H1 (cell line): ENCODE results near the gene NR2F6. TPM values are rescaled to one million over a fixed set of nuclear protein-coding genes. Genes with fewer than 3 reads are reported as not detected.

Experiments used
- CTCF ChIA-PET: fragments of 300-600 bp; sonication (Branson Sonifier 250); formaldehyde crosslinking; loops from one replicate; lab custom pipeline; 2021; ENCODE audit not compliant: partially characterized antibody; lab: Charles Lee
- POLR2A ChIA-PET: fragments of 300-600 bp; sonication (Branson Sonifier 250); formaldehyde crosslinking; loops from one replicate; lab custom pipeline; 2021; ENCODE audit warnings: inconsistent platforms; ENCODE audit not compliant: partially characterized antibody; lab: Charles Lee
- DNase-seq, 2 experiments: peaks; one replicate each; pipeline versions ENCODE4 v3.0.0 to v3.0.0-alpha.2; 2010 to 2022; ENCODE audit warnings: low spot score in 2 of 2, low read depth in 1 of 2, mixed read lengths in 1 of 2
- FAIRE-seq: peaks from 2 replicates; lab custom pipeline; 2011; peaks lifted over from hg19 to GRCh38; lab: Jason Lieb, UNC
- H2AFZ ChIP-seq: 2 replicates; pipeline ENCODE4 v1.8.1; 2012; ENCODE audit warnings: low read length, inconsistent platforms
- H2AK5ac ChIP-seq: 2 replicates; pipeline ENCODE4 v1.6.1; 2013; ENCODE audit warnings: low read depth, low read length
- H2BK120ac ChIP-seq: replicated peaks from 2 replicates; pipeline ENCODE3; 2013; ENCODE audit warnings: low read depth, low read length, inconsistent platforms
- H2BK12ac ChIP-seq: 2 replicates; pipeline ENCODE4 v1.6.1; 2013; ENCODE audit warnings: low read depth, low read length
- H2BK15ac ChIP-seq: 2 replicates; pipeline ENCODE4 v1.6.1; 2013; ENCODE audit warnings: low read length
- H2BK20ac ChIP-seq: 2 replicates; pipeline ENCODE4 v1.6.1; 2013; ENCODE audit warnings: low read length
- H2BK5ac ChIP-seq: 2 replicates; pipeline ENCODE4 v1.6.1; 2013; ENCODE audit warnings: low read depth, low read length
- H3K14ac ChIP-seq: 2 replicates; pipeline ENCODE4 v1.6.1; 2013; ENCODE audit warnings: inconsistent platforms; ENCODE audit not compliant: insufficient read length
- H3K18ac ChIP-seq: 2 replicates; pipeline ENCODE4 v1.6.1; 2013; ENCODE audit warnings: low read length; ENCODE audit errors: extremely low read depth
- H3K23ac ChIP-seq: 2 replicates; pipeline ENCODE4 v1.6.1; 2013; ENCODE audit warnings: inconsistent platforms; ENCODE audit not compliant: insufficient read length
- H3K23me2 ChIP-seq: 2 replicates; pipeline ENCODE4 v1.6.1; 2013; ENCODE audit warnings: low read depth, low read length
- H3K27ac ChIP-seq: 2 replicates; pipeline ENCODE4 v1.6.1; 2011; ENCODE audit warnings: low read depth, low read length, inconsistent platforms
- H3K27me3 ChIP-seq, 4 experiments: replicated peaks in 1 of 4; 1 replicate in 1 of 4; 2 replicates in 3 of 4; pipeline versions ENCODE4 v1.6.1 to v1.8.1; 2011 to 2013; ENCODE audit warnings: low read length in 3 of 4, mild to moderate bottlenecking in 3 of 4, inconsistent platforms in 2 of 4, mixed read lengths in 2 of 4, moderate library complexity in 1 of 4; ENCODE audit not compliant: control insufficient read depth in 3 of 4, insufficient read depth in 3 of 4; ENCODE audit errors: extremely low read depth in 1 of 4
- H3K36me3 ChIP-seq, 4 experiments: 2 replicates each; pipeline versions ENCODE4 v1.6.1 to v1.8.1; 2011 to 2013; ENCODE audit warnings: mild to moderate bottlenecking in 4 of 4, low read length in 3 of 4, moderate library complexity in 2 of 4, control low read depth in 1 of 4, inconsistent platforms in 1 of 4; ENCODE audit not compliant: insufficient read depth in 4 of 4, control insufficient read depth in 2 of 4
- H3K4ac ChIP-seq: replicated peaks from 2 replicates; pipeline ENCODE3; 2013; ENCODE audit warnings: low read length, low read depth, mixed read lengths, inconsistent platforms; ENCODE audit not compliant: insufficient read length
- H3K4me1 ChIP-seq, 4 experiments: replicated peaks in 1 of 4; 1 replicate in 1 of 4; 2 replicates in 3 of 4; pipeline versions ENCODE4 v1.6.1 to v1.8.1; 2011 to 2013; ENCODE audit warnings: low read length in 3 of 4, inconsistent platforms in 2 of 4, mixed read lengths in 1 of 4; ENCODE audit not compliant: insufficient read depth in 4 of 4, control insufficient read depth in 3 of 4
- H3K4me2 ChIP-seq, 2 experiments: 2 replicates each; pipeline versions ENCODE4 v1.6.1 to v1.8.1; 2011 to 2013; ENCODE audit warnings: low read depth in 2 of 2, low read length in 2 of 2, control low read depth in 1 of 2, inconsistent platforms in 1 of 2, mild to moderate bottlenecking in 1 of 2; ENCODE audit not compliant: insufficient read depth in 1 of 2
- H3K4me3 ChIP-seq, 4 experiments: fragments of 200-600, 300-600 bp in 1 of 4; sonication (generic), shearing (Covaris generic), sonication (Bioruptor Twin) in 1 of 4; 2 replicates each; pipeline versions ENCODE4 v1.5.1 to v1.8.1; 2011 to 2016; ENCODE audit warnings: low read length in 4 of 4, low read depth in 3 of 4, control low read depth in 2 of 4, inconsistent platforms in 2 of 4, mild to moderate bottlenecking in 2 of 4, mixed read lengths in 1 of 4, moderate library complexity in 1 of 4; ENCODE audit not compliant: insufficient read depth in 2 of 4; ENCODE audit errors: extremely low read depth in 1 of 4
- H3K56ac ChIP-seq: replicated peaks from 2 replicates; pipeline ENCODE3; 2013; ENCODE audit warnings: low read depth, mild to moderate bottlenecking, mixed read lengths, low read length, inconsistent platforms; ENCODE audit not compliant: insufficient read length
- H3K79me1 ChIP-seq: 2 replicates; pipeline ENCODE4 v1.6.1; 2013; ENCODE audit warnings: low read depth, low read length, control low read depth
- H3K79me2 ChIP-seq, 2 experiments: 2 replicates each; pipeline versions ENCODE4 v1.6.1 to v1.8.1; 2012 to 2013; ENCODE audit warnings: low read length in 2 of 2, mild to moderate bottlenecking in 2 of 2, inconsistent platforms in 1 of 2; ENCODE audit not compliant: insufficient read depth in 2 of 2, control insufficient read depth in 1 of 2
- H3K9ac ChIP-seq, 4 experiments: replicated peaks in 1 of 4; 1 replicate in 1 of 4; 2 replicates in 3 of 4; pipeline versions ENCODE4 v1.6.1 to v1.8.1; 2011 to 2013; ENCODE audit warnings: low read depth in 3 of 4, low read length in 3 of 4, control low read depth in 2 of 4, mild to moderate bottlenecking in 2 of 4, moderate library complexity in 2 of 4, inconsistent platforms in 1 of 4; ENCODE audit errors: extremely low read depth in 1 of 4
- H3K9me3 ChIP-seq, 2 experiments: 2 replicates each; pipeline versions ENCODE4 v1.6.1 to v1.8.1; 2012 to 2013; ENCODE audit warnings: mild to moderate bottlenecking in 2 of 2, moderate library complexity in 2 of 2, control low read depth in 1 of 2, inconsistent platforms in 1 of 2, low read depth in 1 of 2, low read length in 1 of 2, mixed read lengths in 1 of 2; ENCODE audit not compliant: insufficient read depth in 2 of 2
- H4K20me1 ChIP-seq, 2 experiments: replicated peaks in 1 of 2; 2 replicates each; pipeline versions ENCODE3 to v1.8.1; 2011 to 2013; ENCODE audit warnings: inconsistent platforms in 2 of 2, low read length in 2 of 2, mild to moderate bottlenecking in 1 of 2; ENCODE audit not compliant: insufficient read depth in 2 of 2, control insufficient read depth in 1 of 2
- H4K5ac ChIP-seq: 2 replicates; pipeline ENCODE4 v1.6.1; 2013; ENCODE audit warnings: low read length, low read depth, mixed read lengths, inconsistent platforms; ENCODE audit not compliant: insufficient read length
- H4K8ac ChIP-seq: 2 replicates; pipeline ENCODE4 v1.8.0; 2013; ENCODE audit warnings: mild to moderate bottlenecking, moderate library complexity, low read length, inconsistent platforms; ENCODE audit not compliant: insufficient read depth; ENCODE audit errors: extremely low read depth
- H4K91ac ChIP-seq: replicated peaks from 2 replicates; pipeline ENCODE3; 2013; ENCODE audit warnings: low read length, mixed read lengths, inconsistent platforms; ENCODE audit not compliant: insufficient read length
- POU5F1 ChIP-seq: IDR thresholded peaks from 2 replicates; pipeline ENCODE4 v1.6.1; 2011; ENCODE audit warnings: low read depth, mild to moderate bottlenecking, low read length, moderate library complexity
- SP2 ChIP-seq: IDR thresholded peaks from 2 replicates; pipeline ENCODE4 v1.6.1; 2012; ENCODE audit warnings: mild to moderate bottlenecking, low read length, inconsistent platforms
- WGBS, 2 experiments: shearing (Covaris generic) in 1 of 2; methylation state at CpG; one replicate each; pipeline versions ENCODE4 v1.1.6 to v1.1.7; 2013 to 2015; ENCODE audit warnings: low lambda C conversion rate in 2 of 2, mixed read lengths in 2 of 2, inconsistent platforms in 1 of 2, low coverage in 1 of 2, missing lambda C conversion rate in 1 of 2; ENCODE audit not compliant: insufficient replicate concordance in 2 of 2, insufficient coverage in 1 of 2, insufficient read length in 1 of 2; ENCODE audit errors: extremely low coverage in 1 of 2, missing lambda C conversion rate in 1 of 2; 5-methylcytosine and 5-hydroxymethylcytosine counted together
- polyA plus RNA-seq, 7 experiments: library from polyadenylated mRNA; depleted of rRNA in 3 of 7; stranded (reverse) in 5 of 7; unstranded in 2 of 7; fragments of >200 nt in 5 of 7; fragments of 200-250 nt in 2 of 7; gene quantifications; 1 replicate in 5 of 7; 2 replicates in 1 of 7; 4 replicates in 1 of 7; pipeline versions ENCODE4 v1.2.1 to v1.2.3, GENCODE V29; 2011 to 2013; ENCODE audit warnings: missing spikeins in 2 of 7, mixed read lengths in 2 of 7
- total RNA-seq: library from RNA; stranded (reverse); fragmentation: NEBNext Ultra II Directional; extraction: Animal tissue kit (Norgen Biotek cat#: 25700); gene quantifications from 2 replicates; pipeline ENCODE4 v1.2.1, GENCODE V29; 2021
- TF ChIP-seq, protein P1 (sequence below): IDR thresholded peaks from 2 replicates; pipeline ENCODE4 v1.6.1; 2012; ENCODE audit warnings: inconsistent platforms

Gene NR2F6
- total and polyA plus RNA-seq, 2 of the 8 experiments (the other 6 are each of a cell fraction or from before 2014, with no cell fraction given) = 99.7 to 114 TPM

DNA sequence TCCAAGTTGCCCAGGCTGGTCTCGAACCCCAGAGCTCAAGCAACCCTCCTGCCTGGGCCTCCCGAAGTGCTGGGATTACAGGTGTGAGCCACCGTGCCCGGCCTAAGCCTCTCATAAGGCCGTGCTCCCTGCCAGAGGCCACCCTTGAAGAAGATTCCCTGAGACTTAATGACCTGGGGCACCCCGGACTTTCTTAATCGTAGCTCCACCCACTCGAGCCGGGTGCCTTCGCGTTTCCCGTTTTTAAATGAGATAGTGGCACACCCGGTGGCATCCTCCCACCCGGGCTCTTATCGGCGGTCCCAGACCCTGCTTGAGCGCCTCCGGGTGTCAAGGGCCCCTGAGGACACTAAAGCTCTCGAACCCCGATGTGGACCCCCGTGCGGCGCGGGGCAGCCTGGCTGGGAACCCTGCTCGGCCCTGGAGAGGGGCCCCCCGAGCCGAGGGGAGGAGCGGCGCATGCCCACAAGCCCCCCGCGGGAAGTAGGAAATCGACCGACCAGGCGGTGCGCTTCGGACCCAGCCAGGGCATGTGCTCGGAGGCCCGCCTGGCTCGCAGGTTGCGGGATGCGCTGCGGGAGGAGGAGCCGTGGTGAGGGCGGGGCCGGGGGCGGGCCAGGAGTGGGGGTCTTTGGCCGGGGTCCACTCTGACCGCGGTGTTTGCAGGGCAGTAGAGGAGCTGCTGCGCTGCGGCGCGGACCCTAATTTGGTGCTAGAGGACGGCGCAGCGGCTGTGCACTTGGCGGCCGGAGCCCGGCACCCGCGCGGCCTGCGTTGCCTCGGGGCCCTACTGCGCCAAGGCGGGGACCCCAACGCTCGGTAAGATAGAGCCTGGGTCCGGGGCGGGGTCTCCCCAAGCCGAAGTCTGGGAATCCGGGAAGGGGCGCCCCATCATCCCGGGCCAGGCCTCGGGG, 35.9 kb upstream of the NR2F6 start, which contains the start of gene ANKLE1:
ANKLE1 (plus strand) TSS at position 511 of the 914 bp plus-strand sequence; CDS start at position 531, 20 bp downstream.
- FAIRE-seq (no peak), DNase-seq (peak in 1 of 2 experiments; percentile 79)
- no peak within 1 kb of the TSS for H3K14ac ChIP-seq
- TF ChIP-seq SP2 = no peak
- TF ChIP-seq POU5F1 = no peak
- TF ChIP-seq, protein P1, sequence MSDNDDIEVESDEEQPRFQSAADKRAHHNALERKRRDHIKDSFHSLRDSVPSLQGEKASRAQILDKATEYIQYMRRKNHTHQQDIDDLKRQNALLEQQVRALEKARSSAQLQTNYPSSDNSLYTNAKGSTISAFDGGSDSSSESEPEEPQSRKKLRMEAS = peak; percentile 98

More for the DNA sequence above, 35.9 kb upstream of the NR2F6 start, which contains the start of gene ANKLE1:
- Histone ChIP-seq H2BK20ac (no peak within 1 kb of the TSS), H4K91ac (peak within 1 kb of the TSS; percentile 59), H4K5ac (no peak within 1 kb of the TSS), H3K4ac (no peak within 1 kb of the TSS), H3K9me3 (peaks cover 0 to 6% of the 10 kb centered on the region in 2 experiments; a peak in 1 of 4 replicates), H3K23me2 (no peaks in the 10 kb centered on the region; the same call in 1 of the 2 replicates), H4K20me1 (peaks cover 0 to 3% of the 10 kb centered on the region in 2 experiments), H2BK15ac (0 out of 2 replicates have a peak within 1 kb of the TSS, but pooled peaks have one; percentile 46), H3K27ac (no peak within 1 kb of the TSS), H3K4me3 (peak within 1 kb of the TSS; percentile 3 to 54 (median 20); a peak in 7 of 8 replicates), H2BK12ac (no peak within 1 kb of the TSS; the same call in 1 of the 2 replicates), H4K8ac (peak within 1 kb of the TSS; percentile 88), H3K79me1 (no peaks in the 10 kb centered on the region; the same call in 1 of the 2 replicates), H3K56ac (no peak within 1 kb of the TSS), H2BK5ac (no peak within 1 kb of the TSS), H2AFZ (no peak within 1 kb of the TSS; the same call in 1 of the 2 replicates), H3K18ac (no peak within 1 kb of the TSS; the same call in 1 of the 2 replicates), H2AK5ac (no peak within 1 kb of the TSS), H3K23ac (no peak within 1 kb of the TSS), H3K4me2 (peak within 1 kb of the TSS; percentile 0 to 68; a peak in 3 of 4 replicates), H3K27me3 (peaks cover 0 to 3% (median 0%) of the 10 kb centered on the region in 4 experiments; a peak in 3 of 7 replicates), H3K79me2 (no peaks in the 10 kb centered on the region), H3K36me3 (peaks cover 0 to 13% (median 5%) of the 10 kb centered on the region in 4 experiments; a peak in 5 of 8 replicates), H3K4me1 (peaks cover 0 to 3% (median under 1%) of the 10 kb centered on the region in 4 experiments; a peak in 3 of 7 replicates), H2BK120ac (no peak within 1 kb of the TSS), H3K9ac (no peak within 1 kb of the TSS; a peak in 1 of 7 replicates)
- POLR2A ChIA-PET = interaction anchor here (0.9 to 9.0 kb wide), 16 partner anchors 9 to 76 kb away, joined by 3 to 113 read pairs (median 4); partner anchors contain the start of genes BABAM1, DDA1, OCEL1 and USE1
- CTCF ChIA-PET = interaction anchor here (0.6 to 5.7 kb wide), 23 partner anchors 9 to 154 kb away, joined by 3 to 56 read pairs (median 6); partner anchors contain the start of genes OCEL1 and USHBP1
- 44% methylated on average over 48 of the region's 75 CpGs; no CpG with 5 or more reads in 1 of the 2 experiments for WGBS, 2 experiments
